Effector memory CD8-positive, alpha-beta T cell (primary cell): ENCODE results near the gene MCM8.

ENCODE experiments used
- ATAC-seq: fragments of 150-1000 bp; cut with Tn5 transposase; replicated peaks from 2 replicates; pipeline ENCODE4 v1.10.0; 2021; ENCODE audit warnings: mild to moderate bottlenecking, moderate library complexity
- DNase-seq, 3 experiments: peaks; one replicate each; pipeline ENCODE4 v3.0.0; 2021
- H3K27ac Mint-ChIP-seq, 2 donors: one replicate each; pipeline ENCODE4 v1.8.0; 2022; ENCODE audit warnings: mild to moderate bottlenecking in 2 of 2, mixed read lengths in 2 of 2, moderate library complexity in 2 of 2
- H3K27me3 Mint-ChIP-seq, 2 donors: one replicate each; pipeline ENCODE4 v1.8.0; 2022; ENCODE audit warnings: mixed read lengths in 2 of 2
- H3K36me3 Mint-ChIP-seq: one replicate; pipeline ENCODE4 v1.8.0; 2022; ENCODE audit warnings: mild to moderate bottlenecking, moderate library complexity, mixed read lengths; ENCODE audit not compliant: insufficient read depth
- H3K4me1 Mint-ChIP-seq, 2 donors: one replicate each; pipeline ENCODE4 v1.8.0; 2022; ENCODE audit warnings: low read depth in 2 of 2, mixed read lengths in 2 of 2
- H3K4me3 Mint-ChIP-seq, 2 donors: one replicate each; pipeline ENCODE4 v1.8.0; 2022; ENCODE audit warnings: mild to moderate bottlenecking in 2 of 2, mixed read lengths in 2 of 2, moderate library complexity in 2 of 2
- H3K9me3 Mint-ChIP-seq, 2 donors: one replicate each; pipeline ENCODE4 v1.8.0; 2022; ENCODE audit warnings: mixed read lengths in 2 of 2

Gene MCM8

DNA sequence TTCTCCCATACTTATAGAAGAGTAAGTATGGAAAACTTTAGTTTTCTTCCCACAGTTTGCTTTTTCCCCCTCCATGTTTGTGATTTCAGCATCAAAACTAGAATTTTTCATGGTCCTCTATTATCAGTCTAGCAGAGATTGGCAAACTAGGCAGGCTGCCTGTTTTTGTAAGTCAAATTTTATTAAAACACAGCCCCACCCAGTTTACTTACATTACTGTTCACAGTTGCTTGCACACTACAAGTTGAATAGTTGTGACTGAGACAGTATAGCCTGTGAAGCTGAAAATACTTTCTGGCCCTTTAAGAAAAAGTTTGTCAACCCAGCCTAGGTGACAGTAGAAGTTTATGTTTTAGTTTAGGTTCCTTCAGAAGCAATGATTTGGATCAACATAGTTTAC is 19.5 kb downstream of the MCM8 start:
- ATAC-seq = no peak
- Mint-ChIP-seq H3K36me3 (peaks cover 27% of the 10 kb centered on the region), H3K27ac (peak overlapping the region in 1 of 2 donors; percentile 56), H3K27me3 (no peaks in the 10 kb centered on the region), H3K4me3 (no peak overlapping the region), H3K4me1 (no peaks in the 10 kb centered on the region), H3K9me3 (no peaks in the 10 kb centered on the region)
- DNase-seq = no peak

DNA sequence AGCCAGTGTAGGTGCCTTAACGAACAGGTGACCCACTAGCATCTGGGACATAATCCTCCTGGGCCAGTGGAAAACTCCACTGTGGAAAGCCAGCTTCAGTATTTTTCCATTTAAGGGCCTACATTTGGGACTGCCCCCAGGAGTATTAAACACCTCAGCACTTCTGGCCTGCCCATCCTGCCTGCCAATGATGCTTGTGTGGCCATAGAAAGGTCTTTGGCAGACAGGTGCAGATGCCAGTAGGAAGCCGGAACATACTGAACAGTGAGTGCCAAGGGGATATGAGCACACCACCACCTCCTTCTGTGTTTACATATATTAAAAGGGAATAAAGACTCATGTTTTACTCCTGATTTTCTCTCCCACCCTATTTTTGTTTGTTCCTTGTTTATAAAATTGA is 19.9 kb downstream of the MCM8 start:
- Mint-ChIP-seq H3K4me1 (no peaks in the 10 kb centered on the region), H3K4me3 (no peak overlapping the region), H3K27me3 (no peaks in the 10 kb centered on the region), H3K9me3 (no peaks in the 10 kb centered on the region), H3K27ac (peak overlapping the region in 1 of 2 donors; percentile 56), H3K36me3 (peaks cover 23% of the 10 kb centered on the region)
- ATAC-seq (no peak), DNase-seq (no peak)

- DNase-seq (no peak), ATAC-seq (no peak)
- Mint-ChIP-seq H3K27me3 (no peaks in the 10 kb centered on the region), H3K27ac (no peak overlapping the region), H3K9me3 (no peaks in the 10 kb centered on the region), H3K4me1 (no peaks in the 10 kb centered on the region), H3K4me3 (no peak overlapping the region), H3K36me3 (peaks cover 22% of the 10 kb centered on the region)
Measured at GRCh38 chr20:5971203-5971602, 20.8 kb downstream of the MCM8 start.

- H3K9me3 Mint-ChIP-seq = no peaks in the 10 kb centered on the region
- ATAC-seq (no peak), DNase-seq (no peak)
- H3K4me3 Mint-ChIP-seq = no peak overlapping the region
- peaks cover 20% of the 10 kb centered on the region for H3K36me3 Mint-ChIP-seq
- H3K27ac Mint-ChIP-seq = no peak overlapping the region
- no peaks in the 10 kb centered on the region for H3K4me1 Mint-ChIP-seq
- H3K27me3 Mint-ChIP-seq = no peaks in the 10 kb centered on the region
Measured at GRCh38 chr20:5973172-5973571, 22.7 kb downstream of the MCM8 start.

GRCh38 chr20:5973971-5974370 is 23.5 kb downstream of the MCM8 start:
- Mint-ChIP-seq H3K9me3 (no peaks in the 10 kb centered on the region), H3K36me3 (peaks cover 20% of the 10 kb centered on the region), H3K4me3 (no peak overlapping the region), H3K4me1 (no peaks in the 10 kb centered on the region), H3K27me3 (no peaks in the 10 kb centered on the region), H3K27ac (no peak overlapping the region)
- ATAC-seq = no peak
- no peak for DNase-seq

GRCh38 chr20:5974531-5974930 is 24.1 kb downstream of the MCM8 start:
- ATAC-seq (no peak), DNase-seq (no peak)
- H3K4me3 Mint-ChIP-seq = no peak overlapping the region
- H3K4me1 Mint-ChIP-seq = no peaks in the 10 kb centered on the region
- no peak overlapping the region for H3K27ac Mint-ChIP-seq
- peaks cover 21% of the 10 kb centered on the region for H3K36me3 Mint-ChIP-seq
- H3K27me3 Mint-ChIP-seq = no peaks in the 10 kb centered on the region
- H3K9me3 Mint-ChIP-seq = no peaks in the 10 kb centered on the region

- Mint-ChIP-seq H3K27me3 (no peaks in the 10 kb centered on the region), H3K36me3 (peaks cover 21% of the 10 kb centered on the region), H3K4me3 (no peak overlapping the region), H3K4me1 (no peaks in the 10 kb centered on the region), H3K9me3 (no peaks in the 10 kb centered on the region), H3K27ac (no peak overlapping the region)
- DNase-seq (no peak), ATAC-seq (no peak)
Measured at GRCh38 chr20:5975778-5976177, 25.3 kb downstream of the MCM8 start.

GRCh38 chr20:5977223-5977622 is 26.8 kb downstream of the MCM8 start:
- DNase-seq = no peak
- no peaks in the 10 kb centered on the region for H3K9me3 Mint-ChIP-seq
- no peak overlapping the region for H3K4me3 Mint-ChIP-seq
- H3K27ac Mint-ChIP-seq = no peak overlapping the region
- no peak for ATAC-seq
- H3K36me3 Mint-ChIP-seq = peaks cover 17% of the 10 kb centered on the region
- H3K27me3 Mint-ChIP-seq = no peaks in the 10 kb centered on the region
- no peaks in the 10 kb centered on the region for H3K4me1 Mint-ChIP-seq

DNA sequence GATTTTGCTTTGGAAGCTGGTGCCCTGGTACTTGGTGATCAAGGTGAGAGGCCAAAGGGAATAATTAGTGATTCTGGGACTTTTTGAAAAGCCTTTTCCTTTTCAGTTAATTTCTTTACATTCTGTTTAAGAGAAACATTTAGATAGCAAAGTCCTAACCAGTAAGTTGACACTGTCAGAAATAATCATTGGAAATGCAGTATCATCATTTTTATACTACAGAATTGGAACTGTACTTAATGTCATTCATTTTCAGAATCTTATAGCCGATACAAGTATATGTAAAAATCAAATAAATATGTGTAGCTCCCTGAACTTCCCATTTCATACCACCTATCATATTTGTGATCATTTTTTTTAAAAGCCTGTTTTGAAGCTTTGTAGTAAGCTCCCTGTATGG is 27.5 kb downstream of the MCM8 start:
- H3K36me3 Mint-ChIP-seq = peaks cover 17% of the 10 kb centered on the region
- H3K27me3 Mint-ChIP-seq = no peaks in the 10 kb centered on the region
- no peak overlapping the region for H3K4me3 Mint-ChIP-seq
- no peak for DNase-seq
- no peaks in the 10 kb centered on the region for H3K9me3 Mint-ChIP-seq
- no peaks in the 10 kb centered on the region for H3K4me1 Mint-ChIP-seq
- no peak for ATAC-seq
- no peak overlapping the region for H3K27ac Mint-ChIP-seq

DNA sequence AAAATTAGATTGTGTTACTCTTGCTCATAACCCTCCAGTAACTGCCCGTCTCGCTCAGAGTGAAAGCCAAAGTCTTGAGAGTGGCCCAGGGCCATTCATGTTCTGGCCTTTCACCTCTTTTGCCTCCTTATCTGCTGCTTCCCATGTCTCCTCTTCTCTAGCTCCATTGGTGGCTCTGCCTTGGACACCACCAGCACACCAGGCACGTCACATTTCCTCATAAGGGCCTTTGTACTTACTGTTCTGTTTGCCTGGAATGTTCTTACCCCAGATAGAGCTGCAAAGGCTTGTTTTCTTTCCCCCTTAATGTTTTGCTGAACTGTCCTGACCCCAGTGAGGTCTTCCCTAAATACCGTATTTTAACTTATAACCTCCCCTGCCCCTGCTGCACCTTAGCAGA is 29.3 kb downstream of the MCM8 start:
- Mint-ChIP-seq H3K4me1 (no peaks in the 10 kb centered on the region), H3K4me3 (no peak overlapping the region), H3K36me3 (peaks cover 23% of the 10 kb centered on the region), H3K27ac (no peak overlapping the region), H3K9me3 (no peaks in the 10 kb centered on the region), H3K27me3 (no peaks in the 10 kb centered on the region)
- ATAC-seq (no peak), DNase-seq (no peak)

GRCh38 chr20:5980720-5981538 is 30.5 kb downstream of the MCM8 start:
- Mint-ChIP-seq H3K27ac (peak overlapping the region in 1 of 2 donors; percentile 10), H3K9me3 (no peaks in the 10 kb centered on the region), H3K4me1 (no peaks in the 10 kb centered on the region), H3K4me3 (no peak overlapping the region), H3K36me3 (peaks cover 23% of the 10 kb centered on the region), H3K27me3 (no peaks in the 10 kb centered on the region)
- no peak for ATAC-seq
- no peak for DNase-seq

GRCh38 chr20:5987383-5987782 is 36.9 kb downstream of the MCM8 start:
- DNase-seq (no peak), ATAC-seq (no peak)
- H3K36me3 Mint-ChIP-seq = peaks cover 31% of the 10 kb centered on the region
- H3K27me3 Mint-ChIP-seq = no peaks in the 10 kb centered on the region
- no peak overlapping the region for H3K27ac Mint-ChIP-seq
- peaks cover 0 to 5% of the 10 kb centered on the region in 2 donors for H3K4me1 Mint-ChIP-seq
- no peak overlapping the region for H3K4me3 Mint-ChIP-seq
- H3K9me3 Mint-ChIP-seq = no peaks in the 10 kb centered on the region

GRCh38 chr20:5989539-5989938 is 39.1 kb downstream of the MCM8 start:
- Mint-ChIP-seq H3K4me1 (peaks cover 0 to 5% of the 10 kb centered on the region in 2 donors), H3K4me3 (no peak overlapping the region), H3K36me3 (peaks cover 30% of the 10 kb centered on the region), H3K27me3 (no peaks in the 10 kb centered on the region), H3K27ac (peak overlapping the region in 1 of 2 donors; percentile 76), H3K9me3 (no peaks in the 10 kb centered on the region)
- no peak for DNase-seq
- no peak for ATAC-seq

DNA sequence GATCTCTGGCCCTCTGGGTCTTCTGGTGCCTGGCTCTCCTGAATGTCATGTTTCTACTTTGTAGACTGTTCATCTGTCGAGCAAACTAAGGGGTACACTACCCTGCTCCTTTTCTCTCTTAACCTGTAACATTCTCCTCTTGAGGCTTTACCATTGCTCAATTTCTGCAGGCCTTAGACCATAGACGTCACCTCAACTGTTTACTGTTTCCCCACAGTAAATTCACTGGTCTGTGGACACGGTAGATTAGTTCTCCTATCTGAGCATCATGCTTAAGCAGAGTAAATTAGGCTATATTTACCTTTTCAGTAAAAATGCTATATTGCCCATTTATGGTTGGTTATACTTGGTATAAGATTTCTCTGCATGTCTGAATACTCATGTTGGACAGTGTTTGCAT is 40.5 kb downstream of the MCM8 start:
- H3K4me1 Mint-ChIP-seq = peaks cover 6 to 10% of the 10 kb centered on the region in 2 donors
- peaks cover 31% of the 10 kb centered on the region for H3K36me3 Mint-ChIP-seq
- peak overlapping the region in 1 of 2 donors; percentile 55 for H3K27ac Mint-ChIP-seq
- no peak overlapping the region for H3K4me3 Mint-ChIP-seq
- no peaks in the 10 kb centered on the region for H3K27me3 Mint-ChIP-seq
- DNase-seq = no peak
- no peak for ATAC-seq
- H3K9me3 Mint-ChIP-seq = no peaks in the 10 kb centered on the region
